Duodenal mucosa (tissue), 2 donors: ENCODE data around the gene PSMF1.

ENCODE experiments used
- H3K27ac ChIP-seq: one replicate; pipeline ENCODE4 v1.7.0; 2013; ENCODE audit warnings: low read depth, low read length
- H3K27me3 ChIP-seq, 2 donors: one replicate each; pipeline ENCODE4 v1.7.0; 2013; ENCODE audit warnings: low read length in 2 of 2, control low read depth in 1 of 2; ENCODE audit not compliant: insufficient read depth in 2 of 2, control insufficient read depth in 1 of 2
- H3K36me3 ChIP-seq, 2 donors: one replicate each; pipeline ENCODE4 v1.7.0; 2013; ENCODE audit warnings: low read length in 2 of 2, control low read depth in 1 of 2; ENCODE audit not compliant: insufficient read depth in 2 of 2, control insufficient read depth in 1 of 2
- H3K4me1 ChIP-seq, 2 donors: one replicate each; pipeline ENCODE4 v1.7.0; 2013; ENCODE audit warnings: low read length in 2 of 2, control low read depth in 1 of 2; ENCODE audit not compliant: insufficient read depth in 2 of 2, control insufficient read depth in 1 of 2
- H3K4me3 ChIP-seq, 2 donors: one replicate each; pipeline ENCODE4 v1.7.0; 2013; ENCODE audit warnings: low read length in 2 of 2, low read depth in 1 of 2
- H3K9ac ChIP-seq, 2 donors: one replicate each; pipeline ENCODE4 v1.7.0; 2013; ENCODE audit warnings: low read length in 2 of 2, low read depth in 1 of 2
- H3K9me3 ChIP-seq, 2 donors: one replicate each; pipeline ENCODE4 v1.7.0; 2013; ENCODE audit warnings: low read length in 2 of 2, control low read depth in 1 of 2; ENCODE audit not compliant: control insufficient read depth in 1 of 2

PSMF1 gene

GRCh38 chr20:1160496-1160895 is 42.1 kb downstream of the PSMF1 start:
- Histone ChIP-seq H3K9ac (no peak overlapping the region), H3K4me3 (no peak overlapping the region), H3K27ac (no peak overlapping the region), H3K27me3 (no peaks in the 10 kb centered on the region), H3K4me1 (no peaks in the 10 kb centered on the region), H3K36me3 (peaks cover 35 to 71% of the 10 kb centered on the region in 2 donors), H3K9me3 (no peaks in the 10 kb centered on the region)

GRCh38 chr20:1160991-1161390 is 42.6 kb downstream of the PSMF1 start:
- H3K36me3 ChIP-seq = peaks cover 38 to 74% of the 10 kb centered on the region in 2 donors
- H3K4me1 ChIP-seq = no peaks in the 10 kb centered on the region
- no peak overlapping the region for H3K27ac ChIP-seq
- H3K27me3 ChIP-seq = no peaks in the 10 kb centered on the region
- no peak overlapping the region for H3K4me3 ChIP-seq
- H3K9ac ChIP-seq = no peak overlapping the region
- no peaks in the 10 kb centered on the region for H3K9me3 ChIP-seq

GRCh38 chr20:1163105-1163504 is 44.7 kb downstream of the PSMF1 start:
- H3K27me3 ChIP-seq = no peaks in the 10 kb centered on the region
- H3K9ac ChIP-seq = no peak overlapping the region
- no peaks in the 10 kb centered on the region for H3K4me1 ChIP-seq
- H3K36me3 ChIP-seq = peaks cover 59 to 85% of the 10 kb centered on the region in 2 donors
- no peak overlapping the region for H3K4me3 ChIP-seq
- no peak overlapping the region for H3K27ac ChIP-seq
- H3K9me3 ChIP-seq = no peaks in the 10 kb centered on the region

- Histone ChIP-seq H3K27ac (no peak overlapping the region), H3K4me1 (no peaks in the 10 kb centered on the region), H3K9me3 (no peaks in the 10 kb centered on the region), H3K36me3 (peaks cover 63 to 86% of the 10 kb centered on the region in 2 donors), H3K4me3 (no peak overlapping the region), H3K27me3 (no peaks in the 10 kb centered on the region), H3K9ac (no peak overlapping the region)
Measured at GRCh38 chr20:1163653-1164052, 45.3 kb downstream of the PSMF1 start.

- peaks cover 74 to 97% of the 10 kb centered on the region in 2 donors for H3K36me3 ChIP-seq
Measured at GRCh38 chr20:1164871-1165270, 46.5 kb downstream of the PSMF1 start.

GRCh38 chr20:1165521-1165920 is 47.1 kb downstream of the PSMF1 start:
- Histone ChIP-seq H3K4me1 (no peaks in the 10 kb centered on the region), H3K27ac (no peak overlapping the region), H3K9ac (no peak overlapping the region), H3K36me3 (peaks cover 78 to 97% of the 10 kb centered on the region in 2 donors), H3K4me3 (no peak overlapping the region), H3K27me3 (no peaks in the 10 kb centered on the region), H3K9me3 (no peaks in the 10 kb centered on the region)

More at GRCh38 chr20:1164871-1165270, 46.5 kb downstream of the PSMF1 start:
- Histone ChIP-seq H3K9me3 (no peaks in the 10 kb centered on the region), H3K9ac (no peak overlapping the region), H3K4me1 (no peaks in the 10 kb centered on the region), H3K4me3 (no peak overlapping the region), H3K27me3 (no peaks in the 10 kb centered on the region), H3K27ac (no peak overlapping the region)

- Histone ChIP-seq H3K36me3 (peaks cover 74 to 97% of the 10 kb centered on the region in 2 donors), H3K4me1 (no peaks in the 10 kb centered on the region), H3K9ac (no peak overlapping the region), H3K9me3 (no peaks in the 10 kb centered on the region), H3K27ac (no peak overlapping the region), H3K27me3 (no peaks in the 10 kb centered on the region), H3K4me3 (no peak overlapping the region)
Measured at GRCh38 chr20:1165941-1166340, 47.5 kb downstream of the PSMF1 start.

GRCh38 chr20:1166948-1167720 is 48.7 kb downstream of the PSMF1 start:
- H3K4me3 ChIP-seq = no peak overlapping the region
- no peaks in the 10 kb centered on the region for H3K4me1 ChIP-seq
- no peaks in the 10 kb centered on the region for H3K9me3 ChIP-seq
- no peaks in the 10 kb centered on the region for H3K27me3 ChIP-seq
- H3K27ac ChIP-seq = no peak overlapping the region
- H3K9ac ChIP-seq = no peak overlapping the region
- H3K36me3 ChIP-seq = peaks cover 74 to 91% of the 10 kb centered on the region in 2 donors

GRCh38 chr20:1169224-1169623 is 50.8 kb downstream of the PSMF1 start:
- Histone ChIP-seq H3K27me3 (no peaks in the 10 kb centered on the region), H3K9me3 (no peaks in the 10 kb centered on the region), H3K4me3 (no peak overlapping the region), H3K4me1 (peaks cover 0 to 3% of the 10 kb centered on the region in 2 donors), H3K36me3 (peaks cover 61 to 87% of the 10 kb centered on the region in 2 donors), H3K27ac (no peak overlapping the region), H3K9ac (no peak overlapping the region)

- H3K36me3 ChIP-seq = peaks cover 41 to 79% of the 10 kb centered on the region in 2 donors
- H3K27me3 ChIP-seq = no peaks in the 10 kb centered on the region
- no peak overlapping the region for H3K9ac ChIP-seq
- no peaks in the 10 kb centered on the region for H3K9me3 ChIP-seq
- no peak overlapping the region for H3K27ac ChIP-seq
- H3K4me1 ChIP-seq = peaks cover 0 to 3% of the 10 kb centered on the region in 2 donors
- no peak overlapping the region for H3K4me3 ChIP-seq
Measured at GRCh38 chr20:1171461-1172093, 53.2 kb downstream of the PSMF1 start.
